Stimulated activated naive CD8-positive, alpha-beta T cell treated with anti-CD3 and anti-CD28 coated beads, Interleukin-15, Interleukin-2, amounts not matched to agents 100 ng/mL and 50 ng/mL, for 24 hours (primary cell): Measurements from ENCODE around the gene CDC25B.
A peak's percentile ranks its signal among the peaks of the same experiment; 100 is the strongest.

Experiments
- H3K27ac Mint-ChIP-seq: one replicate; pipeline ENCODE4 v1.8.0; 2021; ENCODE audit warnings: mild to moderate bottlenecking, mixed read lengths
- H3K27me3 Mint-ChIP-seq: one replicate; pipeline ENCODE4 v1.8.0; 2021; ENCODE audit warnings: mixed read lengths
- H3K36me3 Mint-ChIP-seq: one replicate; pipeline ENCODE4 v1.8.0; 2021; ENCODE audit warnings: low read depth, mixed read lengths
- H3K4me1 Mint-ChIP-seq: one replicate; pipeline ENCODE4 v1.8.0; 2021; ENCODE audit warnings: low read depth, mixed read lengths
- H3K4me3 Mint-ChIP-seq: one replicate; pipeline ENCODE4 v1.8.0; 2021; ENCODE audit warnings: mild to moderate bottlenecking, mixed read lengths
- H3K9me3 Mint-ChIP-seq: one replicate; pipeline ENCODE4 v1.8.0; 2021; ENCODE audit warnings: mixed read lengths

CDC25B gene

DNA sequence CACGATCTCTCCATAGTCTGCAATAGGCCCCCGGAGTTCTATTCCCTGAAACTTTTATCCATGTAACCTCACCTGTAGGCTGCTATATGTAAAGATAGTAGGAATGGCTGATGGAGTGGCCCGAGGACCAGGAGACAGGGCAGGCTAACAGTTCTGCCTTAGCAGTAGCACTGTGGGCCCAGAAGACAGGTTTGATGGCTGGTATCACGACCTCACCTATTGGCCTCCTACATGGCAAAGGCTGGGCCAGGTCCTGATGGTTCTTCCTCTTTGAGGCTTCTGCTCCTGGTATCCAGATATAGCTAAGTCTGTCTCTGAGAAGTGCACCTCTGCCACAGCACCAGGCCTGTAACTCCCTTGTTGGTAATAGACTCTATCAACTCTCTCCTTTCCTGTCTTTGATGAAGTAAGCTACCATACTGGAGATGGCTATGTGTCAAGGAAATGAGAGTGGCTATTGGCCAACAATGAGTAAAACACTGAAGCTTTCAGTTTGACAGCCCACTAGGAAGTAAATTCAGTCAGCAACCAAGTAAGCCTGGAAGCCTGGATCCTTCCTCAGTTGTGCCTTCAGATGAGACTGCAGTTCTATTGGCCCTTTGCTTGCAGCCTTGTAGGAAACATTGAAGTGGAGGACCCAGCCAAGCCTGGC is 20.5 kb upstream of the CDC25B start:
- Mint-ChIP-seq H3K9me3 (no peaks in the 10 kb centered on the region), H3K4me3 (no peak overlapping the region), H3K27me3 (peaks cover 8% of the 10 kb centered on the region), H3K4me1 (peaks cover 18% of the 10 kb centered on the region), H3K36me3 (no peaks in the 10 kb centered on the region), H3K27ac (no peak overlapping the region)

GRCh38 chr20:3777381-3777715 is 18.8 kb upstream of the CDC25B start:
- Mint-ChIP-seq H3K4me3 (peak overlapping the region; percentile 75), H3K9me3 (no peaks in the 10 kb centered on the region), H3K27ac (no peak overlapping the region), H3K36me3 (no peaks in the 10 kb centered on the region), H3K27me3 (peaks cover 8% of the 10 kb centered on the region), H3K4me1 (peaks cover 33% of the 10 kb centered on the region)

- no peaks in the 10 kb centered on the region for H3K36me3 Mint-ChIP-seq
Observed at GRCh38 chr20:3777716-3778629, 18.1 kb upstream of the CDC25B start.

DNA sequence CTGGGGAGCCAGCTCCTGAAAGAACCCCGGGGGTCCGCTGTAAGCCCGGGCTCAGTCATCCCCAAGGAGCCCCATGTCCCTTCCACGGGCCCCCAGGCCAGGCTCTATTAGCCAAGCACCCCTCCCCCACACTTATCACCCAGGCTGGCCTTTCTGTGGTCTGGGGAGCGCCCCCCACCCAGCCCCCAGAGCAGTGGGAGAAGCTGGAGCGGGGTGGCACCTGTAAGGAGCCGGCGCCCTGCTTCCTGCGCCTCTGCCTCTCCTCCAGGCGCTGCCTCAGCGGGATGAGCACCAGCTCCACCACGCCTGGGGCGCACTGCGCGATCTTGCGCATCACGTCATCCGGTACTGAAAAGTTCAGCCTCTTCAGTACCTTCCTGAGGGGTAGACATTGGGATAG is 17.1 kb upstream of the CDC25B start:
- Mint-ChIP-seq H3K27ac (no peak overlapping the region), H3K27me3 (peaks cover 8% of the 10 kb centered on the region), H3K9me3 (no peaks in the 10 kb centered on the region), H3K36me3 (no peaks in the 10 kb centered on the region), H3K4me1 (peaks cover 39% of the 10 kb centered on the region), H3K4me3 (no peak overlapping the region)

More at GRCh38 chr20:3777716-3778629, 18.1 kb upstream of the CDC25B start:
- Mint-ChIP-seq H3K27ac (no peak overlapping the region), H3K4me1 (peaks cover 33% of the 10 kb centered on the region), H3K4me3 (peak overlapping the region; percentile 75), H3K9me3 (no peaks in the 10 kb centered on the region), H3K27me3 (peaks cover 8% of the 10 kb centered on the region)

DNA sequence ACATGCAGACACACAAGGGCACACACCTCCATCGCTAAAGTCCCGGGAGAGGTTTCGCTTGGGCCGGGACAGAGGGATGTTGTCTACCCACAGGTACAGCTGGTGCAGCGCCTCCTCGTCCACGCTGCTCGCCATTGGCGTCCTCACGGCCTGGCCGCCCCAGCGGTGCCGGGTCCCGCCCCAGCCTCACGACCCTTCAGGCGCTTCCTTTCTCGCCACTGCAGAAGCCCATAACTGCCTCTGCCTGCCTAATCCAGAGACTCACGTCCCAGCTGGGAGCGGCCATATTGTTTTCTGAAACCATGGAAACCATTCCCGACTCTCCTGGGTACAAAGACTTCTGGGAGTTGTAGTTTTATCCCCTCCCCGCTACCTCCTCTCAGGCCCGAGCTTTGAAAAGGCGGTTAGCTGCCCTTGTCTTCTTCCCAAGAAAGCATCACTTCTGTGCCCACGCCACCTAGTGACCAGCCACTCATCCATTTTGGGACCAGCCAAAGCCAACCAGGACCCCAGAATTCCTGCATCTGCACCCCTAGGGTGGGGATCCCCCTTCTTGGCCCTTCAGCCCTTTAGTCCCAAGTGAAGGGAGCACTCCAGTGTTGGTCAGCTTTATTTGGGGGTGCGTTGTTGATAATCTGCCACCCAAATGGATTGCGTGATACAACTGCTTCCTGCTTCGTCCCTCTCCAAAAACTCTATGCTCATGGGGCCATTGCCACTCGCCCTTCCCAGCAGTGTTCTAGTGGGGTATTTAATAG is 14.8 kb upstream of the CDC25B start, which contains the start of gene SPEF1:
Gene SPEF1 (minus strand): TSS at position 296 of the 758 bp plus-strand sequence. CDS start 161 bp downstream, at position 135.
- H3K4me3 Mint-ChIP-seq: peak within 1 kb of the TSS; percentile 69
- peaks cover 6% of the 10 kb centered on the region for H3K36me3 Mint-ChIP-seq
- H3K27ac Mint-ChIP-seq: no peak within 1 kb of the TSS
- H3K4me1 Mint-ChIP-seq: peaks cover 49% of the 10 kb centered on the region
- peaks cover 8% of the 10 kb centered on the region for H3K27me3 Mint-ChIP-seq
- H3K9me3 Mint-ChIP-seq: no peaks in the 10 kb centered on the region

DNA sequence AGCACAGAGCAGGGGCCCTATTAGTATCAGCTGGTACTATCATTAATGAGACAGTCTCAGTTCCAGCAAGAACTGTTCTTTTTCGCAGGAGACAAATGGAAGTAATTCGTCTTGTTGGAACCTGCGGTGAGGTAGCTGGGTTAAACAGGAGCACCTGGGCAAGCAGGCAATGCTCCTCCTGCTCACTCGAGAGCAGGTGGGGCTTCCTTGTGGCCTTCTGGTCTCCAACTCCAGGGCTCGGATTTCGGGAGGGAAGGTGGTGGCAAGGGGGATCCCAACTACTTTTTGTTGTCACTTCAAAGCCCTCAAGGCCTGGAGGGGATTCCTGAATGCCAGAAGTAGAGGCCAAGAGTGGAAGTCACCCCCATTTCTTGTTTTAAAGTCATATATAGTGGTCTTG is 13.5 kb upstream of the CDC25B start:
- Mint-ChIP-seq H3K4me1 (peaks cover 45% of the 10 kb centered on the region), H3K27ac (peak overlapping the region; percentile 61), H3K27me3 (peaks cover 8% of the 10 kb centered on the region), H3K4me3 (no peak overlapping the region), H3K9me3 (no peaks in the 10 kb centered on the region), H3K36me3 (peaks cover 6% of the 10 kb centered on the region)

GRCh38 chr20:3783068-3783489 is 13.0 kb upstream of the CDC25B start:
- Mint-ChIP-seq H3K36me3 (peaks cover 6% of the 10 kb centered on the region), H3K9me3 (no peaks in the 10 kb centered on the region), H3K4me1 (peaks cover 44% of the 10 kb centered on the region), H3K27ac (peak overlapping the region; percentile 61), H3K4me3 (no peak overlapping the region), H3K27me3 (peaks cover 8% of the 10 kb centered on the region)

GRCh38 chr20:3783511-3784195 is 12.5 kb upstream of the CDC25B start:
- peaks cover 6% of the 10 kb centered on the region for H3K36me3 Mint-ChIP-seq
- H3K27me3 Mint-ChIP-seq: peaks cover 8% of the 10 kb centered on the region
- peaks cover 46% of the 10 kb centered on the region for H3K4me1 Mint-ChIP-seq
- H3K9me3 Mint-ChIP-seq: no peaks in the 10 kb centered on the region
- no peak overlapping the region for H3K27ac Mint-ChIP-seq
- H3K4me3 Mint-ChIP-seq: no peak overlapping the region

GRCh38 chr20:3784216-3784853 is 11.8 kb upstream of the CDC25B start:
- peaks cover 49% of the 10 kb centered on the region for H3K4me1 Mint-ChIP-seq
- peaks cover 6% of the 10 kb centered on the region for H3K36me3 Mint-ChIP-seq
- H3K27ac Mint-ChIP-seq: peak overlapping the region; percentile 11
- H3K9me3 Mint-ChIP-seq: no peaks in the 10 kb centered on the region
- H3K4me3 Mint-ChIP-seq: peak overlapping the region; percentile 63
- peaks cover 4% of the 10 kb centered on the region for H3K27me3 Mint-ChIP-seq

GRCh38 chr20:3784863-3785239 is 11.3 kb upstream of the CDC25B start:
- Mint-ChIP-seq H3K4me3 (peak overlapping the region; percentile 63), H3K27ac (peak overlapping the region; percentile 11), H3K9me3 (no peaks in the 10 kb centered on the region), H3K4me1 (peaks cover 49% of the 10 kb centered on the region), H3K27me3 (no peaks in the 10 kb centered on the region), H3K36me3 (peaks cover 6% of the 10 kb centered on the region)

DNA sequence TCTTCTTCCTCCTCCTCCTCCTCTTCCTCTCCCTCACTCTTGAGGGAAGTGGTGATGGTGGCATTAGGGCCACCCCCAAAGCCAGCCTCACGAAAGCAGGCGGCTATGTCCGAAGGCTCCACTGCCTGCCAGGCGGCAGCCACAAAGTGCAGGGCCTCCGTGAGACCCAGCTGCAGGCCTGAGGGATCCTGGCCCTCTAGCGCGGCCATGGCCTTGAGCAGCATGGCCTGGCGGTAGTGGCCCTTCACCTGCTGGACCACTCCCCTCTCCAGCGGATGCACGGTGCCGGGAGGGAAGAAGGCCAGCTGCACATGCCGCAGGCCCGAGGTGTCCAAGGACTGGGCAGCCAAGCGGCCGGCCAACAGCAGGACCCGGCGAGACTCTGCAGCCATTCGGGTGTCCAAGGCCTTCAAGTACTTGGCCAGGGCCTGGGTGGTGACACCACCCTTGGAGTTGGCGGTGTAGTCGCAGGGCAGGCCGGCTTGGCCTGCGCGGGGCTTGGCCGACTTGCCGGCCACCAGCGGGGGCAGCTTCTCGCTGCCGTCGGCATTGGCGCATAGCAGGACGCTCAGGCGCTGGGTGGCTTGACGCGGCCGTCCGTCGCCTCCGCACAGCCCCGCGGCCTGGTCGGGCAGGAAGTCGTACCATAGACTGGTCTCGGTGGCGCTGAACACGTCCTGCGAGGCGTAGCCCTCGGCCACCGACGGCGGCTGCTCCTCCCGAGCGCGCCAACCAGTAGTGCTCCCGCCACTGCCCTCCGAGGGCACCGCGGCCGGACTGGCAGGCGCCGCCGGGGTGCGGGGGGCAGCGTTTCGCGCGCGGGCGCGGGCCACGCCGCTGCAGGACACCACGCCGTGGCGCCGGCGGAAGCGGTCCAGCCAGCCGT is 10.6 kb upstream of the CDC25B start:
- Mint-ChIP-seq H3K9me3 (no peaks in the 10 kb centered on the region), H3K27ac (no peak overlapping the region), H3K4me1 (peaks cover 46% of the 10 kb centered on the region), H3K36me3 (peaks cover 6% of the 10 kb centered on the region), H3K27me3 (no peaks in the 10 kb centered on the region), H3K4me3 (peak overlapping the region; percentile 88)

- no peaks in the 10 kb centered on the region for H3K9me3 Mint-ChIP-seq
- H3K27me3 Mint-ChIP-seq: no peaks in the 10 kb centered on the region
- H3K36me3 Mint-ChIP-seq: peaks cover 6% of the 10 kb centered on the region
- peak overlapping the region; percentile 88 for H3K4me3 Mint-ChIP-seq
- H3K27ac Mint-ChIP-seq: peak overlapping the region; percentile 87
- H3K4me1 Mint-ChIP-seq: peaks cover 40% of the 10 kb centered on the region
Observed at GRCh38 chr20:3786126-3786484, 10.0 kb upstream of the CDC25B start.

DNA sequence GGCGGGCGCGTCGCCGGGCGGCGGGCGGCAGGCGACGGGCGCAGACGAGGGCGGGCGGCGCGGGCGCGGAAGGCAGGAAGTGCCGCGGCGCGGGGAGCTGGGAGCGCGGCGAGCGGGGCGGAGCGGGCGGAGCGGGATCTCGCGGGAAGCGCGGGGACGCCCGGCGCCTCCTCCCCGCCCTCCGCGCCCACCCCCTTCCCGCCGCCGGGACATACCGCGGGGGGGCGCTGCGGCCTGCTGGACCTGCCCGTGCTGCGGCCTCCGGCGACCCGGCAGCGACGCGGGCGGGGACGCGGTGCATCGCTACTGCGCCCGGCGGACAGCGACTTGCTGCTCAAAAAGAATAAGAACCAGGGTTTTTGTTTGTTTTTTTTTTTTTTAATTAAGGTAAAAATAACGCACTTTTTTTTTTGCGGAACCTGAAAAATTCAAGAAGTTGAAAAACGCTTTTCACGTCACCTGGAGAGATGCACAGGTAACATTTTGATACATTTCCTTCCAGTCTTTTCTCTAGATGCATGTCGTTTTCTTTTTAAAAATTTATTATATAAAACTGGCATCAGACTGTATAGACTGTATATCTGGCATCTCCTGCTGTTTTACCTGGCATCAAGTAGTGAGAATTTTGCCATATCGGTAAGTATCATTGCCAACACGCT is 9.3 kb upstream of the CDC25B start, which contains the start of gene CENPB:
Gene CENPB (minus strand): TSS at position 76 of the 659 bp plus-strand sequence. CDS start 257 bp downstream, outside the sequence.
- H3K9me3 Mint-ChIP-seq: no peaks in the 10 kb centered on the region
- H3K4me3 Mint-ChIP-seq: peak within 1 kb of the TSS; percentile 88
- H3K36me3 Mint-ChIP-seq: peaks cover 6% of the 10 kb centered on the region
- H3K27ac Mint-ChIP-seq: peak within 1 kb of the TSS; percentile 87
- H3K27me3 Mint-ChIP-seq: no peaks in the 10 kb centered on the region
- peaks cover 34% of the 10 kb centered on the region for H3K4me1 Mint-ChIP-seq
